Panc1 (cell line): ENCODE data around the gene GGT5. TPM values are rescaled to one million over a fixed set of nuclear protein-coding genes. Genes with fewer than 3 reads are reported as not detected.
"Not testable (repeated sequence)": the region's sequence is repeated elsewhere in the genome, so short reads cannot be mapped to it uniquely, and the experiment has no call there.

ENCODE experiments used
- ATAC-seq: fragments of 200-7000 bp; cut with Tn5 transposase; 2 replicates; pipeline ENCODE4 v1.9.1; 2020; ENCODE audit warnings: mild to moderate bottlenecking, moderate library complexity
- BruUV-seq: library from RNA; stranded (reverse); fragments of 400-500 nt; replicated peaks from 2 replicates; lab custom pipeline; 2021; lab: Mats Ljungman, UMichigan
- CTCF ChIA-PET: fragments of 300-600 bp; sonication (Branson Sonifier 250); formaldehyde crosslinking; loops from one replicate; lab custom pipeline; 2022; ENCODE audit warnings: antibody characterized with exemption; lab: Charles Lee
- POLR2A ChIA-PET: fragments of 300-600 bp; sonication (Branson Sonifier 250); formaldehyde crosslinking; loops from one replicate; lab custom pipeline; 2022; ENCODE audit warnings: antibody characterized with exemption; lab: Charles Lee
- DNase-seq: peaks from one replicate; pipeline ENCODE4 v3.0.0-alpha.2; 2010; ENCODE audit warnings: low read depth, low spot score
- H3K27ac ChIP-seq: 2 replicates; pipeline ENCODE4 v1.5.1; 2011; ENCODE audit warnings: mild to moderate bottlenecking, low read length, inconsistent platforms
- H3K27me3 ChIP-seq: fragments of 200-500 bp; sonication (Bioruptor generic); 2 replicates; pipeline ENCODE4 v1.6.0; 2014; ENCODE audit warnings: low read length, inconsistent platforms; ENCODE audit not compliant: control insufficient read depth, insufficient read depth
- H3K36me3 ChIP-seq: fragments of 200-500 bp; sonication (Bioruptor generic); 2 replicates; pipeline ENCODE4 v1.5.1; 2014; ENCODE audit warnings: inconsistent platforms, mild to moderate bottlenecking, low read length, moderate library complexity; ENCODE audit not compliant: control insufficient read depth, insufficient read depth
- H3K4me1 ChIP-seq: 2 replicates; pipeline ENCODE4 v1.5.1; 2011; ENCODE audit warnings: inconsistent platforms, mild to moderate bottlenecking, low read length, moderate library complexity; ENCODE audit not compliant: control insufficient read depth, insufficient read depth
- H3K4me3 ChIP-seq, 2 experiments: 2 replicates each; pipeline ENCODE4 v1.5.1; 2011 to 2012; ENCODE audit warnings: low read depth in 2 of 2, low read length in 2 of 2, mild to moderate bottlenecking in 2 of 2, inconsistent platforms in 1 of 2, moderate library complexity in 1 of 2
- H3K9me3 ChIP-seq: fragments of 200-500 bp; sonication (Bioruptor generic); 2 replicates; pipeline ENCODE4 v1.5.1; 2014; ENCODE audit warnings: low read depth, mild to moderate bottlenecking, inconsistent platforms, low read length, moderate library complexity; ENCODE audit not compliant: control insufficient read depth, insufficient read depth
- CTCF ChIP-seq: fragments of 450-650 bp; IDR thresholded peaks from 2 replicates; pipeline ENCODE4 v1.5.1; 2017; ENCODE audit warnings: mild to moderate bottlenecking
- POLR2AphosphoS5 ChIP-seq: IDR thresholded peaks from 2 replicates; pipeline ENCODE4 v1.6.1; 2012; ENCODE audit warnings: mild to moderate bottlenecking, low read depth, low read length, moderate library complexity
- SIN3A ChIP-seq: IDR thresholded peaks from 2 replicates; pipeline ENCODE4 v1.6.1; 2012; ENCODE audit warnings: low read depth, mild to moderate bottlenecking, low read length, moderate library complexity, borderline replicate concordance; ENCODE audit not compliant: insufficient read depth
- TCF7L2 ChIP-seq: IDR thresholded peaks from 2 replicates; pipeline ENCODE4 v1.6.1; 2011; ENCODE audit warnings: mild to moderate bottlenecking, low read depth, low read length, inconsistent platforms
- in situ Hi-C: cut with HindIII; loops from 2 replicates; pipeline ENCODE4 v1.10.0; 2016; ENCODE audit warnings: low sequenced_read_pairs, low pct_unique_long_range_greater_than_20kb
- intact Hi-C: fragments of 100-400 bp; cut with micrococcal nuclease; formaldehyde crosslinking; loops from one replicate; pipeline ENCODE4 v1.10.0; 2022; ENCODE audit not compliant: unreplicated experiment
- total RNA-seq: library from RNA; stranded (reverse); gene quantifications from one replicate; pipeline ENCODE4 v1.2.1, GENCODE V29; 2021; ENCODE audit not compliant: unreplicated experiment
- TF ChIP-seq, protein P1 (sequence below), 2 experiments: IDR thresholded peaks; 2 replicates each; pipeline ENCODE4 v1.6.1; 2011 to 2012; ENCODE audit warnings: low read depth in 2 of 2, control low read depth in 1 of 2, low read length in 1 of 2, mild to moderate bottlenecking in 1 of 2, moderate library complexity in 1 of 2; ENCODE audit not compliant: insufficient read depth in 1 of 2

The GGT5 gene
- total RNA-seq, 1 experiment from 2014 or later = 3.6 TPM

- H3K27me3 ChIP-seq, H3K36me3 ChIP-seq, H3K4me1 ChIP-seq, intact Hi-C loops, H3K4me3 ChIP-seq, ATAC-seq, in situ Hi-C loops, DNase-seq, BruUV-seq, H3K9me3 ChIP-seq: not testable (repeated sequence)
- ChIA-PET CTCF (interaction anchor here (1.3 kb wide), 1 partner anchor 51 kb away, joined by 3 read pairs; no protein-coding TSS in a partner anchor), POLR2A (interaction anchor here (0.7 kb wide), 1 partner anchor 453 kb away, joined by 3 read pairs; no protein-coding TSS in a partner anchor)
- H3K27ac ChIP-seq = peak overlapping the region; percentile 12; the same call in 1 of the 2 replicates
These were observed 3.7 kb downstream of the GGT5 start for GRCh38 chr22:24240985-24241692.

- TF ChIP-seq SIN3A (no peak), CTCF (no peak), POLR2AphosphoS5 (no peak), TCF7L2 (no peak)
- TF ChIP-seq, protein P1, sequence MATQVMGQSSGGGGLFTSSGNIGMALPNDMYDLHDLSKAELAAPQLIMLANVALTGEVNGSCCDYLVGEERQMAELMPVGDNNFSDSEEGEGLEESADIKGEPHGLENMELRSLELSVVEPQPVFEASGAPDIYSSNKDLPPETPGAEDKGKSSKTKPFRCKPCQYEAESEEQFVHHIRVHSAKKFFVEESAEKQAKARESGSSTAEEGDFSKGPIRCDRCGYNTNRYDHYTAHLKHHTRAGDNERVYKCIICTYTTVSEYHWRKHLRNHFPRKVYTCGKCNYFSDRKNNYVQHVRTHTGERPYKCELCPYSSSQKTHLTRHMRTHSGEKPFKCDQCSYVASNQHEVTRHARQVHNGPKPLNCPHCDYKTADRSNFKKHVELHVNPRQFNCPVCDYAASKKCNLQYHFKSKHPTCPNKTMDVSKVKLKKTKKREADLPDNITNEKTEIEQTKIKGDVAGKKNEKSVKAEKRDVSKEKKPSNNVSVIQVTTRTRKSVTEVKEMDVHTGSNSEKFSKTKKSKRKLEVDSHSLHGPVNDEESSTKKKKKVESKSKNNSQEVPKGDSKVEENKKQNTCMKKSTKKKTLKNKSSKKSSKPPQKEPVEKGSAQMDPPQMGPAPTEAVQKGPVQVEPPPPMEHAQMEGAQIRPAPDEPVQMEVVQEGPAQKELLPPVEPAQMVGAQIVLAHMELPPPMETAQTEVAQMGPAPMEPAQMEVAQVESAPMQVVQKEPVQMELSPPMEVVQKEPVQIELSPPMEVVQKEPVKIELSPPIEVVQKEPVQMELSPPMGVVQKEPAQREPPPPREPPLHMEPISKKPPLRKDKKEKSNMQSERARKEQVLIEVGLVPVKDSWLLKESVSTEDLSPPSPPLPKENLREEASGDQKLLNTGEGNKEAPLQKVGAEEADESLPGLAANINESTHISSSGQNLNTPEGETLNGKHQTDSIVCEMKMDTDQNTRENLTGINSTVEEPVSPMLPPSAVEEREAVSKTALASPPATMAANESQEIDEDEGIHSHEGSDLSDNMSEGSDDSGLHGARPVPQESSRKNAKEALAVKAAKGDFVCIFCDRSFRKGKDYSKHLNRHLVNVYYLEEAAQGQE (IDR thresholded peaks at IDR 0.05; ENCODE audit: insufficient read depth in 1 of 2, low read depth in 2 of 2, low read length in 1 of 2) = no peak
- no peak overlapping the region for H3K4me3 ChIP-seq
- ATAC-seq = no peak
- in situ Hi-C loops (no loop called here), intact Hi-C loops (no loop called here)
- H3K4me1 ChIP-seq = peaks cover 8% of the 10 kb centered on the region
- no TSS peak for BruUV-seq
- DNase-seq = no peak
- ChIA-PET POLR2A (interaction anchor here (0.7 kb wide), 1 partner anchor 453 kb away, joined by 3 read pairs; no protein-coding TSS in a partner anchor), CTCF (interaction anchor here (1.3 kb wide), 1 partner anchor 50 kb away, joined by 3 read pairs; no protein-coding TSS in a partner anchor)
- H3K9me3 ChIP-seq = no peaks in the 10 kb centered on the region
- H3K27me3 ChIP-seq = no peaks in the 10 kb centered on the region
- H3K27ac ChIP-seq = peak overlapping the region; percentile 44; the same call in 1 of the 2 replicates
- no peaks in the 10 kb centered on the region for H3K36me3 ChIP-seq
These were observed 4.5 kb downstream of the GGT5 start for GRCh38 chr22:24240381-24240780.

DNA sequence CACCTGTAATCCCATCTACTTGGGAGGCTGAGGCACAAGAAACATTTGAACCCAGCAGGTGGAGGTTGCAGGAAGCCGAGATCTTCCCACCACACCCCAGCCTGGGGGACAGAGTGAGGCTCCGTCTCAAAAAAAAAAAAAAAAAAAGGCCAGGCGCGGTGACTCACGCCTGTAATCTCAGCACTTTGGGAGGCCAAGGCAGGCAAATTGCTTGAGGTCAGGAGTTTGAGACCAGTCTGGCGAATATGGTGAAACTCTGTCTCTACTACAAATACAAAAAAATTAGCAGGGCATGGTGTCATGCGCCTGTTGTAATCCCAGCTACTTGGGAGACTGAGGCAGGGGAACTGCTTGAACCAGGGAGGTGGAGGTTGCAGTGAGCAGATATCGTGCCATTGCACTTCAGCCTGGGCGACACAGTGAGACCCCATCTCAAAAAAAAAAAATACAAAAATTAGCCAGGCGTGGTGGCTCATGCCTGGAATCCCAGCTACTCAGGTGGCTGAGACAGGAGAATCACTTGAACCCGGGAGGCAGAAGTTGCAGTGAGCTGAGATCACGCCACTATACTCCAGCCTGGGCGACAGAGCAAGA lies 6.7 kb downstream of the GGT5 start:
- in situ Hi-C loops, H3K36me3 ChIP-seq, DNase-seq, H3K4me1 ChIP-seq, CTCF ChIA-PET, H3K4me3 ChIP-seq, H3K27me3 ChIP-seq, H3K9me3 ChIP-seq, intact Hi-C loops, BruUV-seq, H3K27ac ChIP-seq, ATAC-seq: not testable (repeated sequence)
- POLR2A ChIA-PET = interaction anchor here (0.7 kb wide), 1 partner anchor 48 kb away, joined by 5 read pairs; no protein-coding TSS in a partner anchor
